ENCODE measurements around the gene MOB4.

GRCh38 chr2:197555467-197555866 is 39.6 kb downstream of the MOB4 start:
- TF ChIP-seq POLR2A (IDR thresholded peaks at IDR 0.05), result no peak
- TF ChIP-seq CTCF (IDR thresholded peaks at IDR 0.05 in 4 of 5, conservative IDR thresholded peaks at IDR 0.05 in 1 of 5), result no peak

Measured in gastrocnemius medialis (tissue), 4 donors.